GM23338 (cell line): ENCODE data around the gene ABCD1. TPM values are rescaled to one million over a fixed set of nuclear protein-coding genes. Genes with fewer than 3 reads are reported as not detected.

Experiments used
- ATAC-seq: fragments of 200-7000 bp; cut with Tn5 transposase; 3 replicates; pipeline ENCODE4 v1.9.1; 2020
- DNase-seq: peaks from one replicate; pipeline ENCODE4 v3.0.0-alpha.2; 2015; ENCODE audit warnings: low spot score
- H2AFZ ChIP-seq: fragments of 200-600 bp; sonication (generic); 2 replicates; pipeline ENCODE4 v1.8.0; 2016; ENCODE audit warnings: antibody characterized with exemption, mild to moderate bottlenecking, moderate library complexity
- H3F3A ChIP-seq: fragments of 200-600 bp; sonication (generic); replicated peaks from 2 replicates; pipeline ENCODE4 v1.8.0; 2017; ENCODE audit warnings: antibody characterized with exemption, mixed run types, low read depth
- H3K27ac ChIP-seq: fragments of 200-600 bp; sonication (generic); 2 replicates; pipeline ENCODE4 v1.6.1; 2016; ENCODE audit warnings: low read depth
- H3K27me3 ChIP-seq: fragments of 200-600 bp; sonication (generic); 2 replicates; pipeline ENCODE4 v1.8.0; 2016; ENCODE audit warnings: mild to moderate bottlenecking, mixed run types, moderate library complexity; ENCODE audit not compliant: insufficient read depth
- H3K36me3 ChIP-seq: fragments of 200-600 bp; sonication (generic); 2 replicates; pipeline ENCODE4 v1.8.0; 2016; ENCODE audit warnings: mild to moderate bottlenecking; ENCODE audit not compliant: insufficient read depth
- H3K4me1 ChIP-seq: fragments of 200-600 bp; sonication (generic); 2 replicates; pipeline ENCODE4 v1.8.0; 2016; ENCODE audit warnings: mild to moderate bottlenecking, moderate library complexity; ENCODE audit not compliant: insufficient read depth
- H3K4me2 ChIP-seq: fragments of 200-600 bp; sonication (generic); 2 replicates; pipeline ENCODE4 v1.7.1; 2017; ENCODE audit warnings: mixed run types
- H3K4me3 ChIP-seq: fragments of 200-600 bp; sonication (generic); 2 replicates; pipeline ENCODE4 v1.6.1; 2016; ENCODE audit warnings: mixed run types
- H3K79me2 ChIP-seq: fragments of 200-600 bp; sonication (generic); replicated peaks from 2 replicates; pipeline ENCODE4 v1.8.0; 2017; ENCODE audit warnings: mild to moderate bottlenecking; ENCODE audit not compliant: insufficient read depth
- H3K9me2 ChIP-seq: fragments of 200-600 bp; sonication (generic); 2 replicates; pipeline ENCODE4 v1.8.0; 2017; ENCODE audit not compliant: insufficient read depth
- H4K20me1 ChIP-seq: fragments of 200-600 bp; sonication (generic); replicated peaks from 2 replicates; pipeline ENCODE4 v1.8.0; 2017; ENCODE audit warnings: mild to moderate bottlenecking; ENCODE audit not compliant: insufficient read depth
- H3K27ac Mint-ChIP-seq: 2 replicates; pipeline ENCODE4 v1.8.0; 2020; ENCODE audit warnings: inconsistent platforms, mild to moderate bottlenecking, moderate library complexity, mixed read lengths
- H3K27me3 Mint-ChIP-seq: 3 replicates; pipeline ENCODE4 v1.8.0; 2022; ENCODE audit warnings: low read depth, mild to moderate bottlenecking, moderate library complexity, mixed read lengths, inconsistent platforms; ENCODE audit not compliant: insufficient read depth, poor library complexity
- H3K36me3 Mint-ChIP-seq: 3 replicates; pipeline ENCODE4 v1.8.0; 2021; ENCODE audit warnings: low read depth, mild to moderate bottlenecking, inconsistent platforms, moderate library complexity, mixed read lengths
- H3K4me1 Mint-ChIP-seq: 3 replicates; pipeline ENCODE4 v1.8.0; 2020; ENCODE audit warnings: mild to moderate bottlenecking, inconsistent platforms, mixed read lengths
- H3K4me3 Mint-ChIP-seq: 3 replicates; pipeline ENCODE4 v1.8.0; 2021; ENCODE audit warnings: moderate library complexity, mild to moderate bottlenecking, inconsistent platforms, mixed read lengths
- H3K9me3 Mint-ChIP-seq: 3 replicates; pipeline ENCODE4 v1.8.0; 2020; ENCODE audit warnings: moderate library complexity, mild to moderate bottlenecking, inconsistent platforms, mixed read lengths
- CREB1 ChIP-seq: fragments of 250-450 bp; sonication (Bioruptor Pico); IDR thresholded peaks from 2 replicates; pipeline ENCODE4 v1.5.0; 2020; ENCODE audit warnings: low read depth, mild to moderate bottlenecking, moderate library complexity
- EZH2 ChIP-seq: fragments of 200-600 bp; sonication (generic); IDR thresholded peaks from one replicate; pipeline ENCODE4 v1.8.0; 2017; ENCODE audit warnings: antibody characterized with exemption, mild to moderate bottlenecking, low read depth; ENCODE audit not compliant: unreplicated experiment
- JUNB ChIP-seq: IDR thresholded peaks from one replicate; pipeline ENCODE4 v1.6.1; 2016; ENCODE audit warnings: antibody characterized with exemption; ENCODE audit not compliant: unreplicated experiment
- NANOG ChIP-seq: IDR thresholded peaks from 2 replicates; pipeline ENCODE4 v1.6.1; 2016; ENCODE audit warnings: antibody characterized with exemption, borderline replicate concordance
- POLR2AphosphoS5 ChIP-seq: IDR thresholded peaks from 2 replicates; pipeline ENCODE4 v1.6.1; 2016; ENCODE audit warnings: antibody characterized with exemption, low read depth
- STAT1 ChIP-seq: IDR thresholded peaks from one replicate; pipeline ENCODE4 v1.6.1; 2016; ENCODE audit warnings: antibody characterized with exemption; ENCODE audit not compliant: unreplicated experiment
- ZNF114 ChIP-seq: fragments of 250-450 bp; sonication (Bioruptor Pico); IDR thresholded peaks from 2 replicates; pipeline ENCODE4 v1.5.0; 2020; ENCODE audit warnings: mild to moderate bottlenecking, moderate library complexity
- polyA plus RNA-seq: library from polyadenylated mRNA; unstranded; fragments of >200 nt; fragmentation: Nextera tagmentation; extraction: Ambion mirVana; gene quantifications from 2 replicates; pipeline ENCODE4 v1.2.1, GENCODE V29; 2016
- total RNA-seq: library from RNA; depleted of rRNA; stranded (reverse); fragments of >200 nt; shearing (Covaris generic); gene quantifications from 2 replicates; pipeline ENCODE4 v1.2.3, GENCODE V29; 2014
- TF ChIP-seq, protein P1 (sequence below): IDR thresholded peaks from one replicate; pipeline ENCODE4 v1.6.1; 2018; ENCODE audit warnings: antibody characterized with exemption; ENCODE audit not compliant: unreplicated experiment
- TF ChIP-seq, protein P2 (sequence below), 2 experiments: fragments of 200-600 bp in 1 of 2; sonication (generic) in 1 of 2; conservative IDR thresholded peaks; 2 replicates each; pipeline versions ENCODE4 v1.5.1 to v1.6.1; 2016 to 2017; ENCODE audit warnings: antibody characterized with exemption in 2 of 2, low read depth in 2 of 2, mild to moderate bottlenecking in 2 of 2, moderate library complexity in 1 of 2

ABCD1 gene
- total and polyA plus RNA-seq, 2 experiments from 2014 or later = 2.4 to 8.9 TPM

DNA sequence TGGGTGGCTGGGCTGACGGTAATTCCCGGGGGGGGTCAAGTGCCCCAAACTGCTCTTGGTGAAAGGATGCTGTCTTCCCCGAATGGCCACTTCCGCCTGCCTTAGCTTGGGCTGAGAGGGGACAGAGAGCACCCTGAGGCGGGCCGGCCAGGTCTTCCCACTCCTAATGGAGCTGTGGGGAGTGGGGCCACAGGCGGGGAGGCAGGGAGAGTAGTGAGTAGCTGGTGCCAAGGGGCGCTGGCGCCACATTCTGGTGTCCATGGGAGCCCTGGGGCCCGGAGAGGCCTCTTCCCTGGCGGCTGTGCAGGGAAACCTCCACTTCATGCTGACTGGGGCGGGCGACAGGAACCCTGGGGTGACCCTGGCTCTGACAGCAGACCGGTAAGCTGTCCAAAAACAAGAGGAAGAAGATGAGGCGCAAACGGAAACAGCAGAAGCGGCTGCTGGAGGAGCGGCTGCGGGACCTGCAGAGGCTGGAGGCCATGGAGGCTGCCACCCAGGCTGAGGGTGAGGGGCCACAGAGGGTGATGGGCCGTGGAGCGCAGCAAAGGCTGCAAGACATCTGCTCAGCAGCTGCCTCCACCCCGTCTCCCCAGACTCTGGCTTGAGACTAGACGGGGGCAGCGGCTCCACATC lies 58.8 kb downstream of the ABCD1 start:
- peaks cover 7% of the 10 kb centered on the region; the same call in 2 of the 3 replicates for H3K4me1 Mint-ChIP-seq
- no peaks in the 10 kb centered on the region for H4K20me1 ChIP-seq
- H3F3A ChIP-seq = no peaks in the 10 kb centered on the region
- no peaks in the 10 kb centered on the region for H3K4me1 ChIP-seq
- no peaks in the 10 kb centered on the region for H3K27me3 ChIP-seq
- H3K4me2 ChIP-seq = no peak overlapping the region
- no peaks in the 10 kb centered on the region for H3K36me3 ChIP-seq
- no peak overlapping the region for H2AFZ ChIP-seq
- TF ChIP-seq, protein P1, sequence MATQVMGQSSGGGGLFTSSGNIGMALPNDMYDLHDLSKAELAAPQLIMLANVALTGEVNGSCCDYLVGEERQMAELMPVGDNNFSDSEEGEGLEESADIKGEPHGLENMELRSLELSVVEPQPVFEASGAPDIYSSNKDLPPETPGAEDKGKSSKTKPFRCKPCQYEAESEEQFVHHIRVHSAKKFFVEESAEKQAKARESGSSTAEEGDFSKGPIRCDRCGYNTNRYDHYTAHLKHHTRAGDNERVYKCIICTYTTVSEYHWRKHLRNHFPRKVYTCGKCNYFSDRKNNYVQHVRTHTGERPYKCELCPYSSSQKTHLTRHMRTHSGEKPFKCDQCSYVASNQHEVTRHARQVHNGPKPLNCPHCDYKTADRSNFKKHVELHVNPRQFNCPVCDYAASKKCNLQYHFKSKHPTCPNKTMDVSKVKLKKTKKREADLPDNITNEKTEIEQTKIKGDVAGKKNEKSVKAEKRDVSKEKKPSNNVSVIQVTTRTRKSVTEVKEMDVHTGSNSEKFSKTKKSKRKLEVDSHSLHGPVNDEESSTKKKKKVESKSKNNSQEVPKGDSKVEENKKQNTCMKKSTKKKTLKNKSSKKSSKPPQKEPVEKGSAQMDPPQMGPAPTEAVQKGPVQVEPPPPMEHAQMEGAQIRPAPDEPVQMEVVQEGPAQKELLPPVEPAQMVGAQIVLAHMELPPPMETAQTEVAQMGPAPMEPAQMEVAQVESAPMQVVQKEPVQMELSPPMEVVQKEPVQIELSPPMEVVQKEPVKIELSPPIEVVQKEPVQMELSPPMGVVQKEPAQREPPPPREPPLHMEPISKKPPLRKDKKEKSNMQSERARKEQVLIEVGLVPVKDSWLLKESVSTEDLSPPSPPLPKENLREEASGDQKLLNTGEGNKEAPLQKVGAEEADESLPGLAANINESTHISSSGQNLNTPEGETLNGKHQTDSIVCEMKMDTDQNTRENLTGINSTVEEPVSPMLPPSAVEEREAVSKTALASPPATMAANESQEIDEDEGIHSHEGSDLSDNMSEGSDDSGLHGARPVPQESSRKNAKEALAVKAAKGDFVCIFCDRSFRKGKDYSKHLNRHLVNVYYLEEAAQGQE = no peak
- TF ChIP-seq EZH2 = no peak
- TF ChIP-seq STAT1 = no peak
- no peak for TF ChIP-seq POLR2AphosphoS5
- TF ChIP-seq, protein P2, sequence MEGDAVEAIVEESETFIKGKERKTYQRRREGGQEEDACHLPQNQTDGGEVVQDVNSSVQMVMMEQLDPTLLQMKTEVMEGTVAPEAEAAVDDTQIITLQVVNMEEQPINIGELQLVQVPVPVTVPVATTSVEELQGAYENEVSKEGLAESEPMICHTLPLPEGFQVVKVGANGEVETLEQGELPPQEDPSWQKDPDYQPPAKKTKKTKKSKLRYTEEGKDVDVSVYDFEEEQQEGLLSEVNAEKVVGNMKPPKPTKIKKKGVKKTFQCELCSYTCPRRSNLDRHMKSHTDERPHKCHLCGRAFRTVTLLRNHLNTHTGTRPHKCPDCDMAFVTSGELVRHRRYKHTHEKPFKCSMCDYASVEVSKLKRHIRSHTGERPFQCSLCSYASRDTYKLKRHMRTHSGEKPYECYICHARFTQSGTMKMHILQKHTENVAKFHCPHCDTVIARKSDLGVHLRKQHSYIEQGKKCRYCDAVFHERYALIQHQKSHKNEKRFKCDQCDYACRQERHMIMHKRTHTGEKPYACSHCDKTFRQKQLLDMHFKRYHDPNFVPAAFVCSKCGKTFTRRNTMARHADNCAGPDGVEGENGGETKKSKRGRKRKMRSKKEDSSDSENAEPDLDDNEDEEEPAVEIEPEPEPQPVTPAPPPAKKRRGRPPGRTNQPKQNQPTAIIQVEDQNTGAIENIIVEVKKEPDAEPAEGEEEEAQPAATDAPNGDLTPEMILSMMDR (conservative IDR thresholded peaks at IDR 0.05; ENCODE audit: low read depth in 2 of 2) = no peak
- no peak for TF ChIP-seq NANOG
- TF ChIP-seq JUNB = no peak
- TF ChIP-seq CREB1 (CRISPR knock-in tag) = no peak
- no peak for TF ChIP-seq ZNF114 (CRISPR knock-in tag)
- no peak overlapping the region for H3K27ac ChIP-seq
- H3K4me3 ChIP-seq = no peak overlapping the region
- no peak overlapping the region for H3K4me3 Mint-ChIP-seq
- ATAC-seq (no peak), DNase-seq (no peak)
- H3K27me3 Mint-ChIP-seq = peaks cover 7% of the 10 kb centered on the region
- no peak overlapping the region for H3K27ac Mint-ChIP-seq
- peaks cover 3% of the 10 kb centered on the region; the same call in 1 of the 3 replicates for H3K36me3 Mint-ChIP-seq
- H3K9me2 ChIP-seq = no peaks in the 10 kb centered on the region
- H3K9me3 Mint-ChIP-seq = no peaks in the 10 kb centered on the region
- no peaks in the 10 kb centered on the region for H3K79me2 ChIP-seq

DNA sequence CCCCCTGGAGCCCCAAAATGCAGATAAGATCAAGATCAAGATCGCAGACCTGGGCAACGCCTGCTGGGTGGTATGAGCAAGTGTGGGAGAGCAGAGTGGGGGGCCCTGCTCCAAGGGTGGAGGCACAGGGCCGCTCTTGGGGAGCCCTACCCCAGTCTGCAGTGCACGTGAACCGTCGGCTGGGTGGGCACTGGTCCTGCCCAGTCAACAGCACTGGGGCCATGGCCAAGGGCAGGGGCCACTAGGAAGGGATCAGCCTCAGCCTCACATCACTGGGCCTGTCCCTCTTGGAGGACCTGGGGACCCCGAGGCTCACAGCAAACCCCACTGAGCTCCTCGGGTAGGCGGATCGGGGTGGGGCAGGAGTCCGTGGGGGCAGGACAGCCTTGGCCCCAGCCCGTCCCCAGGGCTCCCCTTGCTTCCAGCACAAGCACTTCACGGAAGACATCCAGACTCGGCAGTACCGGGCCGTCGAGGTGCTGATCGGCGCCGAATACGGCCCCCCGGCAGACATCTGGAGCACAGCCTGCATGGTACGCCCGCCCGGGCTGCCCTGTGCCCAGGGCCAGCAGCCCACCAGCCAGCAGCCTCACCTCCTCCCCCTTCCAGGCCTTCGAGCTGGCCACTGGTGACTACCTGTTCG lies 59.8 kb downstream of the ABCD1 start:
- Mint-ChIP-seq H3K4me3 (no peak overlapping the region), H3K9me3 (no peaks in the 10 kb centered on the region), H3K27me3 (peaks cover 7% of the 10 kb centered on the region), H3K36me3 (peaks cover 3% of the 10 kb centered on the region; the same call in 1 of the 3 replicates), H3K27ac (no peak overlapping the region), H3K4me1 (peaks cover 7% of the 10 kb centered on the region; the same call in 2 of the 3 replicates)
- ATAC-seq (no peak), DNase-seq (no peak)
- no peaks in the 10 kb centered on the region for H3K27me3 ChIP-seq
- H3K79me2 ChIP-seq = no peaks in the 10 kb centered on the region
- H3K36me3 ChIP-seq = no peaks in the 10 kb centered on the region
- no peak overlapping the region for H3K4me2 ChIP-seq
- no peak overlapping the region for H2AFZ ChIP-seq
- H3K27ac ChIP-seq = no peak overlapping the region
- no peaks in the 10 kb centered on the region for H3K9me2 ChIP-seq
- no peaks in the 10 kb centered on the region for H3K4me1 ChIP-seq
- H3K4me3 ChIP-seq = no peak overlapping the region
- no peaks in the 10 kb centered on the region for H3F3A ChIP-seq
- H4K20me1 ChIP-seq = no peaks in the 10 kb centered on the region
- TF ChIP-seq, protein P1 = no peak
- TF ChIP-seq STAT1 = no peak
- no peak for TF ChIP-seq CREB1 (CRISPR knock-in tag)
